ENCODE results near the gene CHD5. TPM values are rescaled to one million over a fixed set of nuclear protein-coding genes. Genes with fewer than 3 reads are reported as not detected.

The CHD5 gene
- total RNA-seq, 1 donor: under 0.01 TPM

- Histone ChIP-seq H2AFZ (ENCODE audit: low read length) (no peak overlapping the region), H4K20me1 (ENCODE audit: insufficient read depth, low read length) (peaks cover 4% of the 10 kb centered on the region), H3K27ac (ENCODE audit: low read depth, low read length) (no peak overlapping the region), H3K36me3 (ENCODE audit: insufficient read depth, low read length) (no peaks in the 10 kb centered on the region), H3K4me3 (ENCODE audit: insufficient read depth, low read length) (no peak overlapping the region), H3K9me3 (ENCODE audit: low read depth, low read length) (no peaks in the 10 kb centered on the region), H3K27me3 (ENCODE audit: insufficient read depth, low read length) (no peaks in the 10 kb centered on the region), H3K79me2 (ENCODE audit: insufficient read depth, low read length) (no peaks in the 10 kb centered on the region), H3K4me2 (ENCODE audit: insufficient read depth, low read length) (no peak overlapping the region), H3K4me1 (ENCODE audit: insufficient read depth, low read length) (no peaks in the 10 kb centered on the region)
- no peak for DNase-seq (ENCODE audit: insufficient read length, low spot score, missing footprints)
- no peak for TF ChIP-seq CTCF (IDR thresholded peaks at IDR 0.05; ENCODE audit: extremely low read depth, low read depth, low read length)
Observed at GRCh38 chr1:6087958-6088357, 92.2 kb downstream of the CHD5 start.

- no peak overlapping the region for H2AFZ ChIP-seq (ENCODE audit: low read length)
- DNase-seq (ENCODE audit: insufficient read length, low spot score, missing footprints): no peak
- H3K36me3 ChIP-seq (ENCODE audit: insufficient read depth, low read length): no peaks in the 10 kb centered on the region
- no peak overlapping the region for H3K4me3 ChIP-seq (ENCODE audit: insufficient read depth, low read length)
- H3K9me3 ChIP-seq (ENCODE audit: low read depth, low read length): no peaks in the 10 kb centered on the region
- no peaks in the 10 kb centered on the region for H3K4me1 ChIP-seq (ENCODE audit: insufficient read depth, low read length)
- H4K20me1 ChIP-seq (ENCODE audit: insufficient read depth, low read length): peaks cover 4% of the 10 kb centered on the region
- H3K79me2 ChIP-seq (ENCODE audit: insufficient read depth, low read length): no peaks in the 10 kb centered on the region
- no peak overlapping the region for H3K27ac ChIP-seq (ENCODE audit: low read depth, low read length)
- TF ChIP-seq CTCF (IDR thresholded peaks at IDR 0.05; ENCODE audit: extremely low read depth, low read depth, low read length): no peak
- H3K27me3 ChIP-seq (ENCODE audit: insufficient read depth, low read length): no peaks in the 10 kb centered on the region
- no peak overlapping the region for H3K4me2 ChIP-seq (ENCODE audit: insufficient read depth, low read length)
Observed at GRCh38 chr1:6087377-6087772, 92.7 kb downstream of the CHD5 start.

GRCh38 chr1:6086762-6087376 is 93.3 kb downstream of the CHD5 start:
- Histone ChIP-seq H3K36me3 (ENCODE audit: insufficient read depth, low read length) (no peaks in the 10 kb centered on the region), H3K79me2 (ENCODE audit: insufficient read depth, low read length) (no peaks in the 10 kb centered on the region), H3K27ac (ENCODE audit: low read depth, low read length) (no peak overlapping the region), H3K4me2 (ENCODE audit: insufficient read depth, low read length) (no peak overlapping the region), H3K4me1 (ENCODE audit: insufficient read depth, low read length) (no peaks in the 10 kb centered on the region), H4K20me1 (ENCODE audit: insufficient read depth, low read length) (peaks cover 4% of the 10 kb centered on the region), H2AFZ (ENCODE audit: low read length) (no peak overlapping the region), H3K9me3 (ENCODE audit: low read depth, low read length) (no peaks in the 10 kb centered on the region), H3K27me3 (ENCODE audit: insufficient read depth, low read length) (no peaks in the 10 kb centered on the region), H3K4me3 (ENCODE audit: insufficient read depth, low read length) (no peak overlapping the region)
- no peak for TF ChIP-seq CTCF (IDR thresholded peaks at IDR 0.05; ENCODE audit: extremely low read depth, low read depth, low read length)
- DNase-seq (ENCODE audit: insufficient read length, low spot score, missing footprints): no peak

- no peaks in the 10 kb centered on the region for H3K36me3 ChIP-seq (ENCODE audit: insufficient read depth, low read length)
- no peaks in the 10 kb centered on the region for H3K4me1 ChIP-seq (ENCODE audit: insufficient read depth, low read length)
- H3K27ac ChIP-seq (ENCODE audit: low read depth, low read length): no peak overlapping the region
- H3K79me2 ChIP-seq (ENCODE audit: insufficient read depth, low read length): no peaks in the 10 kb centered on the region
- peaks cover 4% of the 10 kb centered on the region for H4K20me1 ChIP-seq (ENCODE audit: insufficient read depth, low read length)
- no peaks in the 10 kb centered on the region for H3K27me3 ChIP-seq (ENCODE audit: insufficient read depth, low read length)
- no peak overlapping the region for H3K4me2 ChIP-seq (ENCODE audit: insufficient read depth, low read length)
- DNase-seq (ENCODE audit: insufficient read length, low spot score, missing footprints): no peak
- no peak overlapping the region for H3K4me3 ChIP-seq (ENCODE audit: insufficient read depth, low read length)
- no peak overlapping the region for H2AFZ ChIP-seq (ENCODE audit: low read length)
- H3K9me3 ChIP-seq (ENCODE audit: low read depth, low read length): no peaks in the 10 kb centered on the region
- TF ChIP-seq CTCF (IDR thresholded peaks at IDR 0.05; ENCODE audit: extremely low read depth, low read depth, low read length): no peak
Observed at GRCh38 chr1:6086358-6086757, 93.8 kb downstream of the CHD5 start.

All from osteoblast (primary cell).